Mononuclear cell (primary cell): ENCODE data around the gene SAE1. TPM values are rescaled to one million over a fixed set of nuclear protein-coding genes. Genes with fewer than 3 reads are reported as not detected.
A peak's percentile ranks its signal among the peaks of the same experiment; 100 is the strongest.

Experiments used
- H3K27me3 ChIP-seq: 2 replicates; pipeline ENCODE4 v1.6.0; 2011; ENCODE audit warnings: low read length, control low read depth; ENCODE audit not compliant: insufficient read depth
- H3K4me1 ChIP-seq: 2 replicates; pipeline ENCODE4 v1.5.1; 2011; ENCODE audit warnings: mild to moderate bottlenecking, low read length, control low read depth; ENCODE audit not compliant: insufficient read depth
- H3K4me3 ChIP-seq: 2 replicates; pipeline ENCODE4 v1.5.1; 2011; ENCODE audit warnings: mild to moderate bottlenecking, low read length, moderate library complexity
- H3K9me3 ChIP-seq: 2 replicates; pipeline ENCODE4 v1.5.1; 2011; ENCODE audit warnings: low read depth, mild to moderate bottlenecking, control low read depth, low read length
- total RNA-seq: library from RNA; depleted of rRNA; stranded (reverse); fragments of >200 nt; gene quantifications from one replicate; pipeline ENCODE4 v1.2.3, GENCODE V29; 2012

The SAE1 gene
- total RNA-seq: 29.5 TPM

DNA sequence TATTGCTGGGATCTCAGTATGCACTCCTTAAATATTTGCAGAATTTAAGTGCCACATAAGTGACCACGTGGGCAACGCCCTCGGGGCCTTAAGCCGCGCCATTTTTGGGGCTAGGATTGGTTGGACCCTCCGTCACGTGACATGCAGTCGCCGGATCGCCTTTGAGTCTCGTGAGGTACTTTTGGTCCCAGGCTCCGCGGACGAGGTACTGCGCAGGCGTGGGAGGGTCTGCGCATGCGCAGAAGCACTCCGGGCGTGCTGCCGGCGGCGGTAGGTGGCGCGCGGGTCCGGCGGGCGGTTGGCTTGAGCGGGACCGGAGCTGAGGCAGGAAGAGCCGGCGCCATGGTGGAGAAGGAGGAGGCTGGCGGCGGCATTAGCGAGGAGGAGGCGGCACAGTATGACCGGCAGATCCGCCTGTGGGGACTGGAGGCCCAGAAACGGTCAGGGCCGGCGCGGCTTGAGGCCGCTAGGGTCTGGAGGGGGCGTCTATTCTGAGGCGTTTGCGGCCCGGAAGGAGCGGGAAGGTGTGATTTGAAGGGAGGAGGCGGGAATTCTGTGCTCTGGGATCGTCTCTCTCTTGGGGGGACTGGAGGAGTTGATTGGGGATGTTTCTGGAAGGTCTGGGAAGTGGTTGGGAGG is at the start of gene SAE1:
Gene SAE1, plus strand, starts transcription at position 247 of the 639 bp plus-strand sequence. Its CDS starts 96 bp downstream, at position 343.
- Histone ChIP-seq H3K4me1 (peaks cover 34% of the 10 kb centered on the region), H3K27me3 (no peaks in the 10 kb centered on the region), H3K9me3 (no peaks in the 10 kb centered on the region), H3K4me3 (peak within 1 kb of the TSS; percentile 83)

DNA sequence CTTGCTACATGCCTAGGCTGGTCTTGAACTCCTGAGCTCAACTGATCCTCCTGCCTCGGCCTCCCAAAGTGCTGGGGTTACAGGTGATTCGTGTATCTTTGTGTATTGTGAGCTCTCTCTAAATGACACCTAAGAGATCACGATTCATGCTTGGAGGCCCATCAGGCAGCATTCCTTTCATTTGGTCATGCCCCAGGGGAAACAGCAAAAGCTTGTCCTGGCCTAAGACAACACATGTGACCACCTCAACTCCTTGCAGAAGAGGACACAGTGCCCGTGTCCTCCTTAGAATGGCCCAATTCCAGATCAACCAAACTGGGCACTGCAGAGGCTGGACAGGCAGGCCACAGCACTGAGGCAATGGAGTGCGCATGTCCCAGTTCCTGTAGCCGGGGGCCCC is 49.5 kb upstream of the SAE1 start:
- peaks cover 3% of the 10 kb centered on the region for H3K4me1 ChIP-seq
- H3K27me3 ChIP-seq: no peaks in the 10 kb centered on the region
- H3K9me3 ChIP-seq: no peaks in the 10 kb centered on the region
- H3K4me3 ChIP-seq: no peak overlapping the region

DNA sequence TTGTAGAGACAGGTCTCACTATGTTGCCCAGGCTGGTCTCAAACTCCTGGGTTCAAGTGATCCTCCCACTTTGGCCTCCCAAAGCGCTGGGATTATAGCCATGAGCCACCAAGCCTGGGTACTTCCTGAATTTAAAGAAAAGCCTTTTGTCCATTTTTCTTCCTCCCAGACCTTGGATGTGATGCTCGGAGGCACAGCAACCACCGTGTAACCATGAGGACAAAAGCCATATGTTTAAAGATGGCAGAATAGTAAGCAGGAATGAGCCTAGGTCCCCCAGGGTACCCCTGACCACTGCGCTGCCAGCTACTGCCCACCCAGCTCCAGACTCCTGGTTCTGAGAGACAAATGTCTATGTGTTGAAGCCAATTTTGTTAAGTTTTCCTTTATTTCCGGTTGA is 48.1 kb upstream of the SAE1 start:
- no peak overlapping the region for H3K4me3 ChIP-seq
- no peaks in the 10 kb centered on the region for H3K27me3 ChIP-seq
- H3K9me3 ChIP-seq: no peaks in the 10 kb centered on the region
- H3K4me1 ChIP-seq: no peaks in the 10 kb centered on the region

DNA sequence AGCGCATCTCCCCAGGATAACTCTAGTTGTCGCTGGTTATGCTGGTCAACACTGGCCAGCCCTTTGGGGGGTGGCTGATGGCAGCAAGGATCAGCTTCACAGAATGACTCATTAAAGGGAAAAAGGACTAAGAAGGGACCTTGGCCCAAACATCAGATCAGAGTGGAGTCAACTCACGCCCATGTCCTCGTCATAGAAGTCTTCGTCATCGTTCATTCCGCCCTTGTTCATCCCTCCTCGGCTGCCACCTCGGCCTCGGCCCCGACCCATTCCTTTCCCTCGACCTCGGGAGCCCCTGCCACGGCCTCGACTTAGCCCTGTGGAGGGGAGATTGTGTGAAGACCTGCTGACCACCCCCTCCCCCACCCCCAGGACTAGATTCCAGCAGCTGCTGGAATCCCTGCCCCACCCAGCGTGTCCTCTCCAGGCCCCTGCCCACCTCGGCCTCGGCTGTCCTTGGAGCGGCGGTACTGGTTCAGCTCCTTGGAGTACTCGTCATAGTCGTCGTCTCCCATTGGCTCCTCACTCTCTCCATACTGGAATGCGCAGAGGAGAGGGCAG is 45.7 kb upstream of the SAE1 start:
- Histone ChIP-seq H3K9me3 (no peaks in the 10 kb centered on the region), H3K4me3 (no peak overlapping the region), H3K27me3 (no peaks in the 10 kb centered on the region), H3K4me1 (no peaks in the 10 kb centered on the region)

DNA sequence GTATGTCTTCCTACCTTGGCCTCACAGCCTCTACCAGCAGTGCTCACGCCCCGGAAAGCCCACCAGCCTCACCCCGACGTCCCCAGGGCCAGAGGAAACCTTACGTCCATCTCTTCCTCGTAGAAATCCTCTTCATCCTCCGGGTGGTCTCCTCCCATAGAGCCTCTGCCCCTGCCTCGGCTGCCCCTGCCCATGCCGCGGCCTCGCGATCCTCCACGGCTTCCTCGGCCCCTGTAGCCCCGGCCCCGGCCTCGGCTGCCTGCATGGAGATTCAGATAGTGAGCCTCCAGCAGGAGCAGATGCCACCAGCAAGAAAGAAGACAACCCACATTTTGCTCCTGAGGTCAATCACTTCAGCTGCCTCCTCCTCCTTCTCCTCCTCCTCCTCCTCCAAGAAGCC is 44.4 kb upstream of the SAE1 start:
- no peaks in the 10 kb centered on the region for H3K9me3 ChIP-seq
- H3K4me1 ChIP-seq: no peaks in the 10 kb centered on the region
- H3K4me3 ChIP-seq: no peak overlapping the region
- H3K27me3 ChIP-seq: no peaks in the 10 kb centered on the region

DNA sequence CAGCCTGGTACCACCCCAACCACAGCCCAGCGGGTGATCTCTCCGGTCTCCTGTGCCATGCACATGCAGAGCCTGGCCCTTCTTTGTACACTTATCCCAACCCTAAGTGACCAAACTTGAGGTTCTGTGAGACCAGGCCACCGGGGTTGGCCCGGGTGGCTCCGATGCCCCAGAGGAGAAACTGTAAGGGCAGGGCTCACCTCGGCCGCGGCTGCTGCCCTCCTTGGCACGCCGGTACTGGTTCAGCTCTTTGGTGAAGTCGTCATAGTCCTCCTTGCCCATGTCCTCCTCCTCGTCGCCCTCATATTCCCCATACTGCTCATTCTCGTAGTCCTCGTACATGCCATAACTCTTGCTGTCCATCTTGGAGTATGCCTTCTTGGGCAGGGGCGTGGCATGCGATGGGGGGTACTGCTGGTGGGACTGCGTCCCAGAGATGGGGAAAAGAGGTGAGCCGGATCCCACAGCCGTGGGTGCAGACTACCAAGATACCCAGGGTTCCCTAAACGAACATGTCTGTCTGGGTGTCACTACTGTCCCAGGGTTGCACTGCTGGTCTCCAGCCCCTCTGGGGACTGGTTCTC is 40.8 kb upstream of the SAE1 start:
- H3K4me3 ChIP-seq: no peak overlapping the region
- peaks cover 12% of the 10 kb centered on the region for H3K4me1 ChIP-seq
- no peaks in the 10 kb centered on the region for H3K27me3 ChIP-seq
- no peaks in the 10 kb centered on the region for H3K9me3 ChIP-seq

DNA sequence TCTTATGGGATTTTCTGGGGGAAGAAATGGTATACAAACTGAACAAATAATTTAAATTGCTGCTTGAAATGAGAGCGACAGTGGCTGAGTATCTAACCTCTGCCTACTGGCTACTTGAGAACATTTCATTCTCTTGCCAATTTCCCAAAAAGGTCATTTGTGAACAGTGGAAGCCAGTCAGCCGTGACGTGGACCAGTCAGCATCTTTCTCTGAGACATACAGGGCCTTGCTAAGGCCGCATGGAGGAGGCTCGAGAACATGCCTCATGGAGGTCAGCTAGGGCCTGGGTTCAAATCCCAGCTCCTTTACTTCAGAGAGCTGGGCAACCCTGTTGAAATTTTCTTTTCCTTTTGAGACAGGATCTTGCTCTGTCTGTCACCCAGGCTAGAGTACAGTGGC is 37.4 kb upstream of the SAE1 start:
- Histone ChIP-seq H3K4me3 (no peak overlapping the region), H3K4me1 (peaks cover 28% of the 10 kb centered on the region), H3K27me3 (no peaks in the 10 kb centered on the region), H3K9me3 (no peaks in the 10 kb centered on the region)

DNA sequence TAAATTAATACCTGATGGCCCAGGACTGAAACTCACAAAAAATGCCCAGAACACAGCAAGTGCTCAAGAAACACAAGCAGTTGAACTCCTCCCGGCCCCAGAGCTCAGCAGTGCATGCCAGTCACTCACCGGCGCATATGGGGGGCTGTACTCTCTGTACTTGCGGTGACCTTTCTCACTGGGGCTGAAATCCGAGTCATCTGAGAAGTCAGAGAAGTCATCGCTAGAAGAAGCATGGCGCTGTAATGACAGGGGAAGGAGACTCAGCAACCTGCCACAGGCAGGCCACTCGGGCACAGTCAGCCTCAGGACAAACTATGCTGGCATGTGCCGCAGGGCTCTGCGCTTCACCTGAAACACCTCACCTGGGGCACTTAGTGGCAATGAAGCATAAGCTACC is 36.8 kb upstream of the SAE1 start:
- no peak overlapping the region for H3K4me3 ChIP-seq
- H3K4me1 ChIP-seq: peaks cover 28% of the 10 kb centered on the region
- no peaks in the 10 kb centered on the region for H3K9me3 ChIP-seq
- no peaks in the 10 kb centered on the region for H3K27me3 ChIP-seq

DNA sequence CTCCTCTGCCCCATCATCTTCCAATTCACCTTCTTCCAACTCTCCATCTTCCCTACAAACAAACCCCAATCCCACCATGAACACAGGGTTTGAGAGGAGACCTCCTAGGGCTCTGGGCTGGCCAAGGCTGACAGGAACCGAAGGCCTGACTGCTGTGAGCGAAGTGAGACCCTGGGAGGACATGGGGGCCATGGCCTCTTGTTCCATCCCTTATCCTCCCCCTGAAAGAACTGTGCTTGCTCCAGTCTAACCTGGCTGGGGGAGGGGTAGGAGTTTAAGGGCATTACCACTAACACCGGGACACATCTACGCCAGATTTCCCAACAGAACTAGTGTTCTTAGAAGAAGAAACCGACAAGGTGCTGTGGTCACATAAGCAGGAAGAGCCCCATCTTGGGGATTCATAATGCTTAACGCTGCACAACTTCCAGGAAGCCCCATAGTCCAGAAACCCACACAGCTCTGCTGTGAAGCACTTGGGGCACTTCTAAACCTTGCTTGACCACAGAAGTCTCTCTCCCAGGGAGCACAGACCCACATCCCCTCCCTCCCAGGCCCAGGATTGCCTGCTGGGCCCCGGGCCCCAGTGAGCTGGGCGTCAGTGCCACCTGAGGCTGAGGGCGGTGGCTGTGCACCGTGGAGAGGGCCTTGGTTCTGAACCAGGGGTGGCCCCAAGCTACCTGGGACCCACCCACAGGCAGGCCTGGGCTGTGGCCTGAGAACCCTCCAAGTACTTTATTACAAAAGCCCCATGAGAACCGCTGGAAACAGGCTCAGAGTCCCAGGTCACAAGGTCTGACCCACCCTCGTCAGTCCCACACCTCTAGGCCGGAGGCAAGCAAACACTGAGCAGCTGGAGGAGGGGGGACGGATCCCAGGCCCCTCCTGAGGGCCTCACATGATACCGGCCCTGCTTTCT is 35.8 kb upstream of the SAE1 start:
- H3K9me3 ChIP-seq: no peaks in the 10 kb centered on the region
- no peak overlapping the region for H3K4me3 ChIP-seq
- peaks cover 28% of the 10 kb centered on the region for H3K4me1 ChIP-seq
- no peaks in the 10 kb centered on the region for H3K27me3 ChIP-seq

DNA sequence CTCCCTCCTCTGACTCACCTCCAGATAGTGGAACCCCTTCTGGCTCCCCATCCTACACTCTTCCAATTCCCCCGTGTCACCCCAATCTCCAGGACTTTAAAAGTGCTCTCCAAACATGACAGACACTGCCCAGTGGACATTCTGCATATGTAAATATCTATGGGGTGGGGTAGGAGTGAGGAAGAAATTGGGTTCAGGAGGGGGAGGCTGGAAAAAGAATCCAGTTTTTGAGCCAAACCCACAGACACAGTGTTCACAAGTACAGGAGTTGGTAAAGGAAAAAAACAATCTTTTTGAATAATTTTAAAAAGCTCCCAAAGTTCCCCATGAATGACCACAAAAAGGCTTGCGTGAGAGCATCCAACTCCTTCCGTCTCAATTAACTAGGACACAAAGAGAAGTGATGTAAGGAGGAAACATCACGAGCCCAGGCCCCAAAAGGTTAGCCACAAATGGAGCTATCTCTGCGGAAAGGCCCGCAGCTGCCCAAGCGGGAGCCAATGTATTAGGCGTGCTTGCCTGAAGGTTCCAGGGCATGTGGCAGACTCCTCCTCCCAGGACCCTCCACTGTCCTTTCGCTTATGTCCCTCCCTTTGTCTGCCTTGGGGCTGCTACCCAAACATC is 35.0 kb upstream of the SAE1 start:
- Histone ChIP-seq H3K4me3 (no peak overlapping the region), H3K9me3 (no peaks in the 10 kb centered on the region), H3K27me3 (no peaks in the 10 kb centered on the region), H3K4me1 (peaks cover 28% of the 10 kb centered on the region)

DNA sequence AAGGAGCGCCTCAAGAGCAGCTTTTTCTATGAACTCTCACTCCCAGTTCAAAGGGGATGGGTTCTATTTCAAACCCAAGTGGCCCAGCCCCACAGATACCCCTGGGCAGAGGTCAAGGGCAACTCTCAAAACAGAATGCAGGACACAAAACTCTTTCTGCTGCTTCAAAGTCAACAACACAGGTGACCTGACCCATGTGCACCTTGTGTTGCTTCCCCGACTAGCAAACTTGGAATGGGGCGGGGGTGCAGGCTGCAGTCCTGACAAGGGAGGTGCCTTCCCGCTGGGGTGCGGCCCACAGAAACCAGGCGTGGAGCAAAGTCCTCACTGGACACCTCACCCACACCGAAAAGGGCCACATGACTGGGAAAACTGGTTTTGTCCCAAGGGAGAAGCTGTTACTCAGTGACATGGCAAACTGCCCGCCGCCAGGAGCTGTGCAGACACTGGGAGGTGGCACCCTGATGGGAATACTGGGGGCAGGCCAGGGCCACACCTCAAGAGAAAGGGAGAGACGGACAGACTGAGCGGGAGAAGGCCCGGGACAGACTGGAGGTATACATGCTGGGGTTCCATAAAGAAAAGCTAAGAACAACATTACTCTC is 34.4 kb upstream of the SAE1 start:
- peaks cover 28% of the 10 kb centered on the region for H3K4me1 ChIP-seq
- no peaks in the 10 kb centered on the region for H3K9me3 ChIP-seq
- H3K27me3 ChIP-seq: no peaks in the 10 kb centered on the region
- no peak overlapping the region for H3K4me3 ChIP-seq

DNA sequence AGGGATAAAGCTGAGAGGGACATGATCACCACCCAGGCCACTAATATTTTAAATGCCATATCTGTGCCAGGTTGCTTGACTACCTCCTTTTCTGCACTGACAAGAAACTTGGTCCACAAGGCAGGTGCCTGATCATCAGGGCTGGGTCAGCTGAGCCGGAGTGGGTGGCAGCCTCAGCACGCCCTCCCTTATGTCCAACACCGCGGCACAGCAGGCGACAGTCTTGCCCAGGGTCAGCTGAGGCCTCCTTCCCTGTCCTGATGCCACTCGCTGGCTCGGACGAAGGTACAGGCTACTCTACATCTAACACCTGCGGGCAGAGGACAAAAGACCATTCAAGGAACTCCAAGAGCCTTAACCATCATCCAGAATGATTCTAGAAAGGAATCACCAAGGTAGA is 33.9 kb upstream of the SAE1 start:
- Histone ChIP-seq H3K4me3 (no peak overlapping the region), H3K9me3 (no peaks in the 10 kb centered on the region)

DNA sequence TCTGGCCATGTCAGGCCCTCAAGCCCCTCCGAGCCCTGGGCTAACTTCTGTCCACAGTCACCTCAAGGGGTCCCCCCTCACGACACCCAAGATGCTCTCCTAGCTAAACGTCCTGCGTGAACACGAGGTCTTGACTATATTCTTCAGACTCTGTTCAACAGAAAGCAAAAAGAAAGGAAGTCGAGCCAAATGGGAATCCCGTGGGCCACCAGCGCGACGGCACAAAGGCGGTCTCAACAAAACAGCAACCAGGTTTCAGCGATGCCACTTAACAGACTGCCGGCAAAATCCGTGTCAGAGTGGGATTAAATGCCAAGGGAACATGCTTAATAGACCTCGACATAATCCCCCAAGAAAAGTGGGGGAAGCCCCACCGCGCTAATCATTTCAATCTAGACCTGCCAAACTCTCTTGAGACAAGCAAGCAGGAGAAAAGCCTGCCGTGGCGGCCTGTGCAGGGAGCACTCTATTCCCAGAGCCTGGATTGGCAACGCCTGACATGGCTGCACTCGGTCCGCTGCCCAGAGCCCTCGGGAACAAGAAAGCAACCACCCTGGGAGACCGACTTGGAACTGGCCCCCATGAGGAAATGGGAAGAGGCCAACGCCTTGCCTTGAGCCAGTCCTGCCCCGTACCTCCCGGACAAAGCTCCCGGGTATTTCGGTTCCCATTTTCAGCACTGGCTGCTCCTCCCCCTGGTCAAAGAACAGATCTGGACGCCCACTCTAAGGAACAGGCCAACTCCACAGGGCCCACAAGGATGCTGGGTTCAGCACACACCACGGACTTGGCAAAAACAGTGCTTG is 33.0 kb upstream of the SAE1 start:
- Histone ChIP-seq H3K4me1 (peaks cover 32% of the 10 kb centered on the region), H3K27me3 (no peaks in the 10 kb centered on the region), H3K9me3 (no peaks in the 10 kb centered on the region), H3K4me3 (no peak overlapping the region)

More for the DNA sequence above, 33.9 kb upstream of the SAE1 start:
- no peaks in the 10 kb centered on the region for H3K27me3 ChIP-seq
- H3K4me1 ChIP-seq: peaks cover 28% of the 10 kb centered on the region

DNA sequence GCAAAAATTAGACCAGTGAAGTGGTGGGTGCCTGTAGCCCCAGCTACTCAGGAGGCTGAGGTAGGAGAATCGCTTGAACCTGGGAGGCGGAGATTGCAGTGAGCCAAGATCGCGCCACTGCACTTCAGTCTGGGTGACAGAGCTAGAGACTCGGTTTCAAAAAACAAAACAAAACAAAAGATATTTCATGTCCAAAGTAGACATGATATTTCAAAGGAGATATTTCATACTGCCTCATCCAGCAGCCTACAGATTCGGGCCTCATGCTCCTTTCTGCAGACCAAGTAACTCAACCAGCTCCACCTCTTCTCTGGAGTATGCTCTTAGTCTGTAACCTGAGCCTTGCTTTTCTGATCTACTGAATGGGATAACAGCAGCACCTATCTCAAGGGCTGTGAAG is 32.0 kb upstream of the SAE1 start:
- Histone ChIP-seq H3K4me3 (no peak overlapping the region), H3K9me3 (no peaks in the 10 kb centered on the region), H3K27me3 (no peaks in the 10 kb centered on the region), H3K4me1 (peaks cover 28% of the 10 kb centered on the region)
